ENCODE results near the gene DENND1B.
"Not testable (repeated sequence)": the region's sequence is repeated elsewhere in the genome, so short reads cannot be mapped to it uniquely, and the experiment has no call there.

The DENND1B gene

GRCh38 chr1:197553281-197553680, 222.0 kb downstream of the DENND1B start:
- no peak for DNase-seq (ENCODE audit: low read depth)

- DNase-seq (ENCODE audit: low read depth) = no peak
These were observed 228.3 kb downstream of the DENND1B start for GRCh38 chr1:197546989-197547388.

GRCh38 chr1:197544553-197544952, 230.7 kb downstream of the DENND1B start:
- DNase-seq (ENCODE audit: low read depth) = no peak

GRCh38 chr1:197544130-197544529, 231.2 kb downstream of the DENND1B start:
- no peak for DNase-seq (ENCODE audit: low read depth)

- DNase-seq (ENCODE audit: low read depth) = no peak
These were observed 233.9 kb downstream of the DENND1B start for GRCh38 chr1:197541411-197541810.

- no peak for DNase-seq (ENCODE audit: low read depth)
These were observed 248.4 kb downstream of the DENND1B start for GRCh38 chr1:197526736-197527371.

GRCh38 chr1:197521118-197521739, 254.1 kb downstream of the DENND1B start:
- DNase-seq (ENCODE audit: low read depth) = no peak

- DNase-seq (ENCODE audit: low read depth) = no peak
These were observed 255.4 kb downstream of the DENND1B start for GRCh38 chr1:197519741-197520334.

GRCh38 chr1:197515421-197515820, 259.9 kb downstream of the DENND1B start:
- no peak for DNase-seq (ENCODE audit: low read depth)

GRCh38 chr1:197510691-197511378, 264.4 kb downstream of the DENND1B start:
- no peak for DNase-seq (ENCODE audit: low read depth)

GRCh38 chr1:197496722-197497121, 278.6 kb downstream of the DENND1B start:
- no peak for DNase-seq (ENCODE audit: low read depth)

- not testable (repeated sequence) for DNase-seq (ENCODE audit: low read depth)
These were observed 283.8 kb downstream of the DENND1B start for GRCh38 chr1:197491505-197491904.

GRCh38 chr1:197486946-197487345, 288.3 kb downstream of the DENND1B start:
- no peak for DNase-seq (ENCODE audit: low read depth)

GRCh38 chr1:197485790-197486189, 289.5 kb downstream of the DENND1B start:
- no peak for DNase-seq (ENCODE audit: low read depth)

- DNase-seq (ENCODE audit: low read depth) = no peak
These were observed 294.2 kb downstream of the DENND1B start for GRCh38 chr1:197481101-197481500.

GRCh38 chr1:197480446-197480845, 294.8 kb downstream of the DENND1B start:
- DNase-seq (ENCODE audit: low read depth) = no peak

- DNase-seq (ENCODE audit: low read depth) = no peak
These were observed 303.1 kb downstream of the DENND1B start for GRCh38 chr1:197472141-197472540.

- DNase-seq (ENCODE audit: low read depth) = no peak
These were observed 303.9 kb downstream of the DENND1B start for GRCh38 chr1:197471248-197471985.

- no peak for DNase-seq (ENCODE audit: low read depth)
These were observed 304.9 kb downstream of the DENND1B start for GRCh38 chr1:197470330-197470729.

GRCh38 chr1:197469620-197470210, 305.6 kb downstream of the DENND1B start:
- DNase-seq (ENCODE audit: low read depth) = no peak

- no peak for DNase-seq (ENCODE audit: low read depth)
These were observed 306.6 kb downstream of the DENND1B start for GRCh38 chr1:197468543-197469175.
